Raji (cell line): ENCODE results near the gene LYPLAL1.

Experiments
- POLR2A ChIP-seq: IDR thresholded peaks from 2 replicates; pipeline ENCODE4 v1.6.1; 2011; ENCODE audit warnings: low read depth, low read length, control low read depth; ENCODE audit not compliant: insufficient read depth

Gene LYPLAL1

GRCh38 chr1:219173758-219174459 is at the start of gene LYPLAL1:
TSS of gene LYPLAL1 (plus strand) at chr1:219173878. CDS start at chr1:219173891, 13 bp downstream.
- TF ChIP-seq POLR2A = peak; percentile 99

- no peak for TF ChIP-seq POLR2A
Observed at GRCh38 chr1:219124163-219124562, 49.5 kb upstream of the LYPLAL1 start.

GRCh38 chr1:219125342-219125741 is 48.3 kb upstream of the LYPLAL1 start:
- TF ChIP-seq POLR2A = no peak

- no peak for TF ChIP-seq POLR2A
Observed at GRCh38 chr1:219126377-219126776, 47.3 kb upstream of the LYPLAL1 start.

- TF ChIP-seq POLR2A = no peak
Observed at GRCh38 chr1:219128957-219129356, 44.7 kb upstream of the LYPLAL1 start.

- TF ChIP-seq POLR2A = no peak
Observed at GRCh38 chr1:219130366-219130935, 43.2 kb upstream of the LYPLAL1 start.

- TF ChIP-seq POLR2A = no peak
Observed at GRCh38 chr1:219132939-219133338, 40.7 kb upstream of the LYPLAL1 start.

GRCh38 chr1:219138747-219139146 is 34.9 kb upstream of the LYPLAL1 start:
- no peak for TF ChIP-seq POLR2A

GRCh38 chr1:219140303-219140877 is 33.3 kb upstream of the LYPLAL1 start:
- TF ChIP-seq POLR2A = no peak

- TF ChIP-seq POLR2A = no peak
Observed at GRCh38 chr1:219143735-219144134, 29.9 kb upstream of the LYPLAL1 start.

- no peak for TF ChIP-seq POLR2A
Observed at GRCh38 chr1:219144658-219145315, 28.9 kb upstream of the LYPLAL1 start.

- no peak for TF ChIP-seq POLR2A
Observed at GRCh38 chr1:219147571-219148019, 26.1 kb upstream of the LYPLAL1 start.

- TF ChIP-seq POLR2A = no peak
Observed at GRCh38 chr1:219149009-219149577, 24.6 kb upstream of the LYPLAL1 start.

- no peak for TF ChIP-seq POLR2A
Observed at GRCh38 chr1:219149953-219150352, 23.7 kb upstream of the LYPLAL1 start.

- no peak for TF ChIP-seq POLR2A
Observed at GRCh38 chr1:219150913-219151312, 22.8 kb upstream of the LYPLAL1 start.
